ENCODE data around the gene JOSD1. TPM values are rescaled to one million over a fixed set of nuclear protein-coding genes. Genes with fewer than 3 reads are reported as not detected.

The JOSD1 gene
- total and polyA plus RNA-seq, 2 experiments from 2014 or later = 6.6 to 51.2 TPM

GRCh38 chr22:38731703-38732161 lies 31.0 kb upstream of the JOSD1 start:
- no peak overlapping the region for H2AFZ ChIP-seq
- no peaks in the 10 kb centered on the region for H3K79me2 ChIP-seq (ENCODE audit: insufficient read depth)
- WGBS, 2 experiments (ENCODE audit: low coverage in 1 of 2, low lambda C conversion rate in 2 of 2, missing lambda C conversion rate in 2 of 2) = 72 to 73% methylated on average over 6 of the region's 6 CpGs
- in situ Hi-C loops (cut with MboI) = no loop called here
- peaks cover 12% of the 10 kb centered on the region; the same call in 1 of the 2 replicates for H3K36me3 ChIP-seq (ENCODE audit: low read depth)
- H3K4me2 ChIP-seq (ENCODE audit: unreplicated experiment) = no peak overlapping the region
- no peak overlapping the region for H3K27ac ChIP-seq
- TF ChIP-seq EZH2phosphoT487 (IDR thresholded peaks at IDR 0.05; ENCODE audit: insufficient read depth, low read depth) (no peak), EZH2 (IDR thresholded peaks at IDR 0.05; ENCODE audit: insufficient read depth, poor library complexity, severe bottlenecking) (no peak)
- H3F3A ChIP-seq (ENCODE audit: insufficient read depth) = peaks cover 13% of the 10 kb centered on the region; the same call in 1 of the 2 replicates
- no peaks in the 10 kb centered on the region for H4K20me1 ChIP-seq (ENCODE audit: insufficient read depth)
- H3K9ac ChIP-seq = no peak overlapping the region
- H3K9me2 ChIP-seq (ENCODE audit: insufficient read depth) = no peaks in the 10 kb centered on the region
- H3K4me1 ChIP-seq (ENCODE audit: insufficient read depth) = no peaks in the 10 kb centered on the region
- no peak for DNase-seq
- H3K27me3 ChIP-seq (replicated peaks; ENCODE audit: insufficient read depth) = no peaks in the 10 kb centered on the region
- H3K4me3 ChIP-seq = no peak overlapping the region
- H3K9me3 ChIP-seq (ENCODE audit: low read depth) = no peaks in the 10 kb centered on the region

- no peaks in the 10 kb centered on the region for H3K9me2 ChIP-seq (ENCODE audit: insufficient read depth)
- no peak overlapping the region for H3K9ac ChIP-seq
- peaks cover 17% of the 10 kb centered on the region; the same call in 1 of the 2 replicates for H3K36me3 ChIP-seq (ENCODE audit: low read depth)
- H3K4me3 ChIP-seq = no peak overlapping the region
- peaks cover 13% of the 10 kb centered on the region; the same call in 1 of the 2 replicates for H3F3A ChIP-seq (ENCODE audit: insufficient read depth)
- H3K4me1 ChIP-seq (ENCODE audit: insufficient read depth) = no peaks in the 10 kb centered on the region
- H3K79me2 ChIP-seq (ENCODE audit: insufficient read depth) = no peaks in the 10 kb centered on the region
- H3K27ac ChIP-seq = no peak overlapping the region
- DNase-seq = no peak
- H2AFZ ChIP-seq = no peak overlapping the region
- in situ Hi-C loops (cut with MboI) = no loop called here
- H3K9me3 ChIP-seq (ENCODE audit: low read depth) = no peaks in the 10 kb centered on the region
- no peak for TF ChIP-seq EZH2phosphoT487 (IDR thresholded peaks at IDR 0.05; ENCODE audit: insufficient read depth, low read depth)
- WGBS, 2 experiments (ENCODE audit: low coverage in 1 of 2, low lambda C conversion rate in 2 of 2, missing lambda C conversion rate in 2 of 2) = 92 to 96% methylated on average over 12 to 13 of the region's 13 CpGs
- no peak overlapping the region for H3K4me2 ChIP-seq (ENCODE audit: unreplicated experiment)
- H4K20me1 ChIP-seq (ENCODE audit: insufficient read depth) = no peaks in the 10 kb centered on the region
- H3K27me3 ChIP-seq (replicated peaks; ENCODE audit: insufficient read depth) = no peaks in the 10 kb centered on the region
Observed at GRCh38 chr22:38730411-38730871, 29.7 kb upstream of the JOSD1 start.

GRCh38 chr22:38729946-38730345 lies 29.2 kb upstream of the JOSD1 start:
- H3K9me2 ChIP-seq (ENCODE audit: insufficient read depth) = no peaks in the 10 kb centered on the region
- H3K36me3 ChIP-seq (ENCODE audit: low read depth) = peaks cover 17% of the 10 kb centered on the region; the same call in 1 of the 2 replicates
- H3K27me3 ChIP-seq (replicated peaks; ENCODE audit: insufficient read depth) = no peaks in the 10 kb centered on the region
- in situ Hi-C loops (cut with MboI) = no loop called here
- H3K4me3 ChIP-seq = no peak overlapping the region
- no peak overlapping the region for H3K9ac ChIP-seq
- no peak overlapping the region for H2AFZ ChIP-seq
- no peaks in the 10 kb centered on the region for H3K4me1 ChIP-seq (ENCODE audit: insufficient read depth)
- 87% methylated on average over 6 of the region's 6 CpGs for WGBS, 2 experiments (ENCODE audit: low coverage in 1 of 2, low lambda C conversion rate in 2 of 2, missing lambda C conversion rate in 2 of 2)
- peaks cover 13% of the 10 kb centered on the region; the same call in 1 of the 2 replicates for H3F3A ChIP-seq (ENCODE audit: insufficient read depth)
- H3K27ac ChIP-seq = no peak overlapping the region
- H3K79me2 ChIP-seq (ENCODE audit: insufficient read depth) = no peaks in the 10 kb centered on the region
- no peak overlapping the region for H3K4me2 ChIP-seq (ENCODE audit: unreplicated experiment)
- DNase-seq = no peak
- H4K20me1 ChIP-seq (ENCODE audit: insufficient read depth) = no peaks in the 10 kb centered on the region
- no peaks in the 10 kb centered on the region for H3K9me3 ChIP-seq (ENCODE audit: low read depth)
- TF ChIP-seq EZH2phosphoT487 (IDR thresholded peaks at IDR 0.05; ENCODE audit: insufficient read depth, low read depth) (no peak), EZH2 (IDR thresholded peaks at IDR 0.05; ENCODE audit: insufficient read depth, poor library complexity, severe bottlenecking) (no peak)

GRCh38 chr22:38728871-38729796 lies 28.4 kb upstream of the JOSD1 start:
- no peaks in the 10 kb centered on the region for H4K20me1 ChIP-seq (ENCODE audit: insufficient read depth)
- TF ChIP-seq EZH2phosphoT487 (IDR thresholded peaks at IDR 0.05; ENCODE audit: insufficient read depth, low read depth) (no peak), EZH2 (IDR thresholded peaks at IDR 0.05; ENCODE audit: insufficient read depth, poor library complexity, severe bottlenecking) (no peak)
- H3K36me3 ChIP-seq (ENCODE audit: low read depth) = peaks cover 16% of the 10 kb centered on the region; the same call in 1 of the 2 replicates
- DNase-seq = no peak
- WGBS, 2 experiments (ENCODE audit: low coverage in 1 of 2, low lambda C conversion rate in 2 of 2, missing lambda C conversion rate in 2 of 2) = 96 to 97% methylated on average over 18 of the region's 18 CpGs
- no peak overlapping the region for H3K9ac ChIP-seq
- H3K9me2 ChIP-seq (ENCODE audit: insufficient read depth) = no peaks in the 10 kb centered on the region
- H3K27me3 ChIP-seq (replicated peaks; ENCODE audit: insufficient read depth) = no peaks in the 10 kb centered on the region
- no peaks in the 10 kb centered on the region for H3K9me3 ChIP-seq (ENCODE audit: low read depth)
- no peak overlapping the region for H3K4me2 ChIP-seq (ENCODE audit: unreplicated experiment)
- H3K79me2 ChIP-seq (ENCODE audit: insufficient read depth) = no peaks in the 10 kb centered on the region
- H3K4me3 ChIP-seq = no peak overlapping the region
- H3K27ac ChIP-seq = no peak overlapping the region
- H2AFZ ChIP-seq = no peak overlapping the region
- H3K4me1 ChIP-seq (ENCODE audit: insufficient read depth) = no peaks in the 10 kb centered on the region
- peaks cover 9% of the 10 kb centered on the region; the same call in 1 of the 2 replicates for H3F3A ChIP-seq (ENCODE audit: insufficient read depth)
- in situ Hi-C loops (cut with MboI) = no loop called here
